NB4 (cell line): Measurements from ENCODE around the gene MYO10.

ENCODE experiments used
- CTCF ChIP-seq: IDR thresholded peaks from one replicate; pipeline ENCODE4 v1.5.1; 2012; ENCODE audit warnings: low read depth, low read length
- MYC ChIP-seq: IDR thresholded peaks from 2 replicates; pipeline ENCODE4 v1.6.1; 2011; ENCODE audit warnings: low read depth, low read length
- POLR2A ChIP-seq: IDR thresholded peaks from 2 replicates; pipeline ENCODE4 v1.6.1; 2011; ENCODE audit warnings: mild to moderate bottlenecking; ENCODE audit not compliant: insufficient read length; ENCODE audit errors: extremely low read depth

- TF ChIP-seq CTCF (no peak), POLR2A (no peak), MYC (no peak)
These were observed 222.6 kb downstream of the MYO10 start for GRCh38 chr5:16713386-16713928.
